PC-3 (cell line): Measurements from ENCODE around the gene DAPK1. TPM values are rescaled to one million over a fixed set of nuclear protein-coding genes. Genes with fewer than 3 reads are reported as not detected.

Source experiments
- ATAC-seq: fragments of 200-7000 bp; cut with Tn5 transposase; 2 replicates; pipeline ENCODE4 v1.9.1; 2020; ENCODE audit warnings: mild to moderate bottlenecking, moderate library complexity
- BruUV-seq: library from RNA; stranded (reverse); fragments of 400-500 nt; replicated peaks from 2 replicates; lab custom pipeline; 2021; lab: Mats Ljungman, UMichigan
- CTCF ChIA-PET: fragments of 300-600 bp; sonication (Branson Sonifier 250); formaldehyde crosslinking; loops from one replicate; lab custom pipeline; 2022; ENCODE audit warnings: antibody characterized with exemption; lab: Charles Lee
- POLR2A ChIA-PET: fragments of 300-600 bp; sonication (Branson Sonifier 250); formaldehyde crosslinking; loops from one replicate; lab custom pipeline; 2022; ENCODE audit warnings: antibody characterized with exemption; ENCODE audit not compliant: unreplicated experiment; lab: Charles Lee
- DNase-seq: peaks from one replicate; pipeline ENCODE4 v3.0.0-alpha.2; 2015
- H2AFZ ChIP-seq: fragments of 300-600 bp; sonication (generic); 2 replicates; pipeline ENCODE4 v1.6.0; 2016; ENCODE audit warnings: antibody characterized with exemption, low read length
- H3F3A ChIP-seq: fragments of 300-600 bp; sonication (generic); one replicate; pipeline ENCODE4 v1.6.0; 2017; ENCODE audit warnings: antibody characterized with exemption, low read length, control low read depth, mild to moderate bottlenecking; ENCODE audit not compliant: unreplicated experiment
- H3K27ac ChIP-seq: fragments of 300-600 bp; sonication (generic); 2 replicates; pipeline ENCODE4 v1.5.1; 2016; ENCODE audit warnings: mild to moderate bottlenecking, low read length
- H3K27me3 ChIP-seq: fragments of 300-600 bp; sonication (generic); 2 replicates; pipeline ENCODE4 v1.6.1; 2016; ENCODE audit warnings: low read length, mixed read lengths
- H3K36me3 ChIP-seq: fragments of 300-600 bp; sonication (generic); 2 replicates; pipeline ENCODE4 v1.6.1; 2016; ENCODE audit warnings: low read depth, mixed run types, low read length, mixed read lengths
- H3K4me1 ChIP-seq: fragments of 300-600 bp; sonication (generic); 2 replicates; pipeline ENCODE4 v1.5.1; 2016; ENCODE audit warnings: low read length; ENCODE audit not compliant: insufficient read depth
- H3K4me2 ChIP-seq: fragments of 300-600 bp; sonication (generic); 2 replicates; pipeline ENCODE4 v1.6.0; 2016; ENCODE audit warnings: low read length
- H3K4me3 ChIP-seq: fragments of 300-600 bp; sonication (generic); 2 replicates; pipeline ENCODE4 v1.5.1; 2016; ENCODE audit warnings: mild to moderate bottlenecking, low read length, mixed read lengths
- H3K79me2 ChIP-seq: fragments of 300-600 bp; sonication (generic); 2 replicates; pipeline ENCODE4 v1.6.1; 2017; ENCODE audit warnings: low read length, mixed read lengths
- H3K9ac ChIP-seq: fragments of 300-600 bp; sonication (generic); 2 replicates; pipeline ENCODE4 v1.6.0; 2016; ENCODE audit warnings: mild to moderate bottlenecking, low read length
- H3K9me2 ChIP-seq: fragments of 300-600 bp; sonication (generic); replicated peaks from 2 replicates; pipeline ENCODE4 v1.6.1; 2016; ENCODE audit warnings: mixed run types, low read length, mixed read lengths
- H3K9me3 ChIP-seq: fragments of 300-600 bp; sonication (generic); 2 replicates; pipeline ENCODE4 v1.6.1; 2016; ENCODE audit warnings: low read length, mixed read lengths
- H4K20me1 ChIP-seq: fragments of 300-600 bp; sonication (generic); 2 replicates; pipeline ENCODE4 v1.6.1; 2016; ENCODE audit warnings: low read length, mixed read lengths
- CTCF ChIP-seq: fragments of 300-600 bp; sonication (generic); conservative IDR thresholded peaks from 2 replicates; pipeline ENCODE4 v1.5.1; 2017; ENCODE audit warnings: antibody characterized with exemption, low read depth, mild to moderate bottlenecking, low read length
- EZH2 ChIP-seq: fragments of 300-600 bp; sonication (generic); IDR thresholded peaks from one replicate; pipeline ENCODE4 v1.6.1; 2017; ENCODE audit warnings: antibody characterized with exemption, mild to moderate bottlenecking, low read length; ENCODE audit not compliant: unreplicated experiment
- EZH2phosphoT487 ChIP-seq: fragments of 300-600 bp; sonication (generic); IDR thresholded peaks from 2 replicates; pipeline ENCODE4 v1.6.1; 2018; ENCODE audit warnings: mild to moderate bottlenecking, antibody characterized with exemption, low read length, borderline replicate concordance
- intact Hi-C: fragments of 100-400 bp; cut with micrococcal nuclease; formaldehyde crosslinking; loops from 2 replicates; pipeline ENCODE4 v1.9.0; 2023
- total RNA-seq: library from RNA; depleted of rRNA; stranded (reverse); fragments of >200 nt; gene quantifications from 2 replicates; pipeline ENCODE4 v1.2.3, GENCODE V29; 2014

Gene DAPK1
- total RNA-seq, 1 experiment from 2014 or later: not detected

- ChIA-PET POLR2A (no interaction called here), CTCF (no interaction called here)
- no TSS peak for BruUV-seq
- H3K4me2 ChIP-seq: no peak overlapping the region
- no peak overlapping the region for H2AFZ ChIP-seq
- no peak overlapping the region for H3K27ac ChIP-seq
- DNase-seq (no peak), ATAC-seq (no peak)
- H3K79me2 ChIP-seq: no peaks in the 10 kb centered on the region
- no peak overlapping the region for H3K9ac ChIP-seq
- intact Hi-C loops: no loop called here
- no peak overlapping the region for H3K4me3 ChIP-seq
- no peaks in the 10 kb centered on the region for H3K9me2 ChIP-seq
- TF ChIP-seq CTCF (no peak), EZH2 (no peak), EZH2phosphoT487 (no peak)
- H3K9me3 ChIP-seq: no peaks in the 10 kb centered on the region
- H3F3A ChIP-seq: no peaks in the 10 kb centered on the region
- peaks cover 12% of the 10 kb centered on the region; the same call in 1 of the 2 replicates for H3K4me1 ChIP-seq
- no peaks in the 10 kb centered on the region for H3K36me3 ChIP-seq
- no peaks in the 10 kb centered on the region for H3K27me3 ChIP-seq
- no peaks in the 10 kb centered on the region for H4K20me1 ChIP-seq
Observed at GRCh38 chr9:87708546-87708945, 210.9 kb downstream of the DAPK1 start.

- Histone ChIP-seq H2AFZ (no peak overlapping the region), H3K27me3 (no peaks in the 10 kb centered on the region), H3K4me2 (no peak overlapping the region), H3K4me1 (peaks cover 14% of the 10 kb centered on the region), H4K20me1 (no peaks in the 10 kb centered on the region), H3F3A (no peaks in the 10 kb centered on the region), H3K9me2 (no peaks in the 10 kb centered on the region), H3K79me2 (no peaks in the 10 kb centered on the region), H3K27ac (no peak overlapping the region), H3K9ac (no peak overlapping the region), H3K36me3 (no peaks in the 10 kb centered on the region), H3K9me3 (no peaks in the 10 kb centered on the region), H3K4me3 (no peak overlapping the region)
- DNase-seq (no peak), ATAC-seq (no peak)
- CTCF ChIA-PET: no interaction called here
- BruUV-seq: no TSS peak
- no peak for TF ChIP-seq EZH2
- no peak for TF ChIP-seq CTCF
- TF ChIP-seq EZH2phosphoT487: no peak
- intact Hi-C loops: no loop called here
- POLR2A ChIA-PET: no interaction called here
Observed at GRCh38 chr9:87708986-87709728, 211.5 kb downstream of the DAPK1 start.

- Histone ChIP-seq H3K4me2 (no peak overlapping the region), H3K27me3 (no peaks in the 10 kb centered on the region), H3K4me1 (peaks cover 23% of the 10 kb centered on the region), H3K9me3 (no peaks in the 10 kb centered on the region), H3K9ac (no peak overlapping the region), H3K36me3 (no peaks in the 10 kb centered on the region), H3K4me3 (no peak overlapping the region), H3K79me2 (no peaks in the 10 kb centered on the region), H4K20me1 (no peaks in the 10 kb centered on the region), H2AFZ (no peak overlapping the region), H3F3A (no peaks in the 10 kb centered on the region), H3K27ac (no peak overlapping the region), H3K9me2 (no peaks in the 10 kb centered on the region)
- ChIA-PET POLR2A (no interaction called here), CTCF (no interaction called here)
- intact Hi-C loops: no loop called here
- no TSS peak for BruUV-seq
- ATAC-seq (no peak), DNase-seq (no peak)
- TF ChIP-seq CTCF (no peak), EZH2 (no peak), EZH2phosphoT487 (no peak)
Observed at GRCh38 chr9:87710443-87710842, 212.8 kb downstream of the DAPK1 start.
